T-cell (primary cell): ENCODE results near the gene DHDDS. TPM values are rescaled to one million over a fixed set of nuclear protein-coding genes. Genes with fewer than 3 reads are reported as not detected.

Experiments
- ATAC-seq, 4 experiments: fragments of 200-7000 bp in 3 of 4; fragments of 150-1000 bp in 1 of 4; cut with Tn5 transposase; replicated peaks in 1 of 4; 1 replicate in 3 of 4; 2 replicates in 1 of 4; pipeline ENCODE4 v1.10.0; 2021; ENCODE audit warnings: moderate library complexity in 3 of 4, mild to moderate bottlenecking in 2 of 4, moderate number of reproducible peaks in 1 of 4
- CTCF ChIA-PET, 2 donors: fragments of 300-600 bp; sonication (Branson Sonifier 250); formaldehyde crosslinking; loops; one replicate each; lab custom pipeline; 2022; ENCODE audit warnings: antibody characterized with exemption in 2 of 2; lab: Charles Lee
- POLR2A ChIA-PET, 2 donors: fragments of 300-600 bp; sonication (Branson Sonifier 250); formaldehyde crosslinking; loops; one replicate each; lab custom pipeline; 2022; ENCODE audit warnings: antibody characterized with exemption in 2 of 2; lab: Charles Lee
- DNase-seq, 35 experiments: peaks; one replicate each; pipeline versions ENCODE4 v3.0.0 to v3.0.0-alpha.2; 2013 to 2023
- H3K27ac ChIP-seq: one replicate; pipeline ENCODE4 v1.5.1; 2013; ENCODE audit warnings: low read length
- H3K27me3 ChIP-seq, 2 experiments: replicated peaks in 1 of 2; 1 replicate in 1 of 2; 2 replicates in 1 of 2; pipeline versions ENCODE4 v1.6.1 to v1.7.0; 2013; ENCODE audit warnings: low read length in 1 of 2, mixed read lengths in 1 of 2; ENCODE audit not compliant: control insufficient read depth in 2 of 2, insufficient read depth in 2 of 2; ENCODE audit errors: extremely low read depth in 1 of 2
- H3K36me3 ChIP-seq, 2 donors: 1 replicate in 1 of 2; 2 replicates in 1 of 2; pipeline versions ENCODE4 v1.6.1 to v1.7.0; 2013; ENCODE audit warnings: low read length in 1 of 2; ENCODE audit not compliant: control insufficient read depth in 2 of 2, insufficient read depth in 1 of 2; ENCODE audit errors: extremely low read depth in 1 of 2
- H3K4me1 ChIP-seq, 2 experiments: 1 replicate in 1 of 2; 2 replicates in 1 of 2; pipeline versions ENCODE4 v1.6.1 to v1.7.0; 2013; ENCODE audit warnings: low read length in 2 of 2, mixed read lengths in 1 of 2; ENCODE audit not compliant: insufficient read depth in 2 of 2, control insufficient read depth in 1 of 2; ENCODE audit errors: extremely low read depth in 1 of 2
- H3K4me3 ChIP-seq, 2 donors: 1 replicate in 1 of 2; 2 replicates in 1 of 2; pipeline versions ENCODE4 v1.5.1 to v1.7.0; 2013; ENCODE audit warnings: mild to moderate bottlenecking in 2 of 2, low read length in 1 of 2, moderate library complexity in 1 of 2; ENCODE audit not compliant: control insufficient read depth in 1 of 2; ENCODE audit errors: extremely low read depth in 1 of 2
- H3K9me3 ChIP-seq: 2 replicates; pipeline ENCODE4 v1.7.0; 2013
- H3K27ac Mint-ChIP-seq, 2 donors: one replicate each; pipeline ENCODE4 v1.8.0; 2020 to 2021; ENCODE audit warnings: mild to moderate bottlenecking in 2 of 2, mixed read lengths in 2 of 2
- H3K27me3 Mint-ChIP-seq, 2 donors: one replicate each; pipeline ENCODE4 v1.8.0; 2021 to 2022; ENCODE audit warnings: mixed read lengths in 2 of 2
- H3K36me3 Mint-ChIP-seq: one replicate; pipeline ENCODE4 v1.8.0; 2021; ENCODE audit warnings: mixed read lengths
- H3K4me1 Mint-ChIP-seq, 3 donors: one replicate each; pipeline ENCODE4 v1.8.0; 2020 to 2022; ENCODE audit warnings: mixed read lengths in 3 of 3, mild to moderate bottlenecking in 1 of 3
- H3K4me3 Mint-ChIP-seq, 3 donors: one replicate each; pipeline ENCODE4 v1.8.0; 2020 to 2022; ENCODE audit warnings: mild to moderate bottlenecking in 3 of 3, mixed read lengths in 3 of 3, moderate library complexity in 3 of 3
- H3K9me3 Mint-ChIP-seq, 3 donors: one replicate each; pipeline ENCODE4 v1.8.0; 2020 to 2022; ENCODE audit warnings: mixed read lengths in 3 of 3
- WGBS: methylation state at CpG from one replicate; pipeline ENCODE4 v1.1.5; 2013; ENCODE audit warnings: missing lambda C conversion rate; ENCODE audit not compliant: insufficient coverage; 5-methylcytosine and 5-hydroxymethylcytosine counted together
- total RNA-seq, 35 experiments: library from RNA in 6 of 35; stranded (reverse) in 6 of 35; fragments of 120-200 nt in 1 of 35; gene quantifications; one replicate each; pipeline versions ENCODE4 v1.2.1 to v1.2.4 and lab custom pipeline; 2013 to 2026

The DHDDS gene
- total RNA-seq, 5 donors from 2014 or later (not counting 1 experiment from before 2014, with no cell fraction given) = 34.9 to 48.2 (median 42.9) TPM

GRCh38 chr1:26411624-26412074, 20.5 kb upstream of the DHDDS start:
- H3K4me1 Mint-ChIP-seq = peaks cover 26 to 37% (median 27%) of the 10 kb centered on the region in 3 donors
- ChIA-PET POLR2A (no interaction called here), CTCF (no interaction called here)
- Histone ChIP-seq H3K4me3 (peak overlapping the region in 1 of 2 donors; percentile 10), H3K27me3 (peaks cover 10 to 62% of the 10 kb centered on the region in 2 experiments), H3K4me1 (peaks cover 15 to 35% of the 10 kb centered on the region in 2 experiments), H3K36me3 (no peaks in the 10 kb centered on the region), H3K27ac (no peak overlapping the region), H3K9me3 (no peaks in the 10 kb centered on the region)
- H3K9me3 Mint-ChIP-seq = no peaks in the 10 kb centered on the region
- H3K27me3 Mint-ChIP-seq = peaks cover 34 to 65% of the 10 kb centered on the region in 2 donors
- no peak overlapping the region for H3K27ac Mint-ChIP-seq
- H3K4me3 Mint-ChIP-seq = peak overlapping the region in 1 of 3 donors; percentile 47
- 19% methylated on average over 13 of the region's 20 CpGs for WGBS
- ATAC-seq (no peak), DNase-seq (no peak)
- no peaks in the 10 kb centered on the region for H3K36me3 Mint-ChIP-seq

- ChIA-PET POLR2A (no interaction called here), CTCF (interaction anchor here in 1 of 2 donors (0.6 kb wide), 1 partner anchor 308 kb away, joined by 3 read pairs; no protein-coding TSS in a partner anchor)
- ATAC-seq (no peak), DNase-seq (no peak)
- no peak overlapping the region for H3K4me3 Mint-ChIP-seq
- H3K4me1 ChIP-seq = peaks cover 15 to 35% of the 10 kb centered on the region in 2 experiments
- peaks cover 34 to 65% of the 10 kb centered on the region in 2 donors for H3K27me3 Mint-ChIP-seq
- H3K9me3 ChIP-seq = no peaks in the 10 kb centered on the region
- no peak overlapping the region for H3K4me3 ChIP-seq
- no peak overlapping the region for H3K27ac Mint-ChIP-seq
- H3K4me1 Mint-ChIP-seq = peaks cover 27 to 37% (median 29%) of the 10 kb centered on the region in 3 donors
- no peaks in the 10 kb centered on the region for H3K36me3 Mint-ChIP-seq
- peaks cover 10 to 62% of the 10 kb centered on the region in 2 experiments for H3K27me3 ChIP-seq
- no peaks in the 10 kb centered on the region for H3K36me3 ChIP-seq
- WGBS = 38% methylated on average over 6 of the region's 9 CpGs
- no peaks in the 10 kb centered on the region for H3K9me3 Mint-ChIP-seq
- H3K27ac ChIP-seq = no peak overlapping the region
Measured at GRCh38 chr1:26412180-26412840, 19.8 kb upstream of the DHDDS start.

GRCh38 chr1:26413031-26413430, 19.1 kb upstream of the DHDDS start:
- DNase-seq = no peak

GRCh38 chr1:26417111-26417759, 14.9 kb upstream of the DHDDS start:
- H3K27ac ChIP-seq = no peak overlapping the region
- Mint-ChIP-seq H3K27ac (no peak overlapping the region), H3K4me3 (no peak overlapping the region), H3K4me1 (peaks cover 0 to 9% (median 5%) of the 10 kb centered on the region in 3 donors), H3K36me3 (no peaks in the 10 kb centered on the region), H3K27me3 (peaks cover 12 to 32% of the 10 kb centered on the region in 2 donors), H3K9me3 (no peaks in the 10 kb centered on the region)
- ChIA-PET POLR2A (no interaction called here), CTCF (interaction anchor here (0.5 to 1.7 kb wide), 35 partner anchors 10 to 763 kb away, joined by 3 to 14 read pairs (median 4); partner anchors contain the start of genes CEP85 (in 2 of the 2), ZNF593 (in 2 of the 2) and DHDDS (in 1 of the 2))
- WGBS = 8% methylated on average over 6 of the region's 9 CpGs
- DNase-seq = peak; percentile 54 to 90 (median 80)
- no peaks in the 10 kb centered on the region for H3K36me3 ChIP-seq
- H3K4me1 ChIP-seq = no peaks in the 10 kb centered on the region
- ATAC-seq = peak; percentile 98 to 100 (median 100)
- peaks cover 10 to 25% of the 10 kb centered on the region in 2 experiments for H3K27me3 ChIP-seq
- no peak overlapping the region for H3K4me3 ChIP-seq
- no peaks in the 10 kb centered on the region for H3K9me3 ChIP-seq

More at GRCh38 chr1:26413031-26413430, 19.1 kb upstream of the DHDDS start:
- no peak overlapping the region for H3K4me3 ChIP-seq
- Mint-ChIP-seq H3K4me3 (no peak overlapping the region), H3K4me1 (peaks cover 27 to 37% (median 29%) of the 10 kb centered on the region in 3 donors), H3K36me3 (no peaks in the 10 kb centered on the region), H3K27ac (no peak overlapping the region), H3K9me3 (no peaks in the 10 kb centered on the region), H3K27me3 (peaks cover 34 to 65% of the 10 kb centered on the region in 2 donors)
- H3K27me3 ChIP-seq = peaks cover 10 to 59% of the 10 kb centered on the region in 2 experiments
- POLR2A ChIA-PET = interaction anchor here in 1 of 2 donors (0.6 kb wide), 1 partner anchor 102 kb away, joined by 4 read pairs; no protein-coding TSS in a partner anchor
- H3K27ac ChIP-seq = no peak overlapping the region
- no peak for ATAC-seq
- no CpG with 5 or more reads among the region's 1 CpG for WGBS
- H3K4me1 ChIP-seq = peaks cover 15 to 35% of the 10 kb centered on the region in 2 experiments
- no peaks in the 10 kb centered on the region for H3K36me3 ChIP-seq
- H3K9me3 ChIP-seq = no peaks in the 10 kb centered on the region
- CTCF ChIA-PET = interaction anchor here in 1 of 2 donors (0.6 to 0.7 kb wide), 2 partner anchors 307 to 509 kb away, joined by 3 to 7 read pairs; no protein-coding TSS in a partner anchor

GRCh38 chr1:26418865-26419349, 13.2 kb upstream of the DHDDS start:
- no peak overlapping the region for H3K4me3 ChIP-seq
- Mint-ChIP-seq H3K4me1 (peaks cover 0 to 3% (median 0%) of the 10 kb centered on the region in 3 donors), H3K27ac (no peak overlapping the region), H3K27me3 (peaks cover 0 to 18% of the 10 kb centered on the region in 2 donors), H3K4me3 (no peak overlapping the region), H3K36me3 (no peaks in the 10 kb centered on the region), H3K9me3 (no peaks in the 10 kb centered on the region)
- no peaks in the 10 kb centered on the region for H3K36me3 ChIP-seq
- DNase-seq = no peak
- H3K27me3 ChIP-seq = peaks cover 5 to 15% of the 10 kb centered on the region in 2 experiments
- WGBS = 100% methylated on average over 1 of the region's 5 CpGs
- no peak overlapping the region for H3K27ac ChIP-seq
- CTCF ChIA-PET = interaction anchor here in 1 of 2 donors (1.0 kb wide), 1 partner anchor 26 kb away, joined by 4 read pairs; no protein-coding TSS in a partner anchor
- POLR2A ChIA-PET = no interaction called here
- H3K9me3 ChIP-seq = no peaks in the 10 kb centered on the region
- ATAC-seq = no peak
- H3K4me1 ChIP-seq = no peaks in the 10 kb centered on the region

- ChIA-PET POLR2A (no interaction called here), CTCF (interaction anchor here in 1 of 2 donors (1.0 kb wide), 1 partner anchor 26 kb away, joined by 4 read pairs; no protein-coding TSS in a partner anchor)
- H3K4me1 ChIP-seq = no peaks in the 10 kb centered on the region
- Mint-ChIP-seq H3K4me1 (peaks cover 0 to 3% (median 0%) of the 10 kb centered on the region in 3 donors), H3K27me3 (peaks cover 0 to 12% of the 10 kb centered on the region in 2 donors), H3K36me3 (no peaks in the 10 kb centered on the region), H3K4me3 (no peak overlapping the region), H3K27ac (no peak overlapping the region), H3K9me3 (no peaks in the 10 kb centered on the region)
- no peak overlapping the region for H3K27ac ChIP-seq
- ATAC-seq (no peak), DNase-seq (no peak)
- no peak overlapping the region for H3K4me3 ChIP-seq
- no CpG with 5 or more reads among the region's 2 CpGs for WGBS
- peaks cover 4 to 14% of the 10 kb centered on the region in 2 experiments for H3K27me3 ChIP-seq
- H3K9me3 ChIP-seq = no peaks in the 10 kb centered on the region
- H3K36me3 ChIP-seq = no peaks in the 10 kb centered on the region
Measured at GRCh38 chr1:26419494-26419893, 12.6 kb upstream of the DHDDS start.
